DND-41 (cell line): ENCODE data around the gene NYAP2.

Source experiments
- ATAC-seq: fragments of 200-7000 bp; cut with Tn5 transposase; 3 replicates; pipeline ENCODE4 v1.9.1; 2021; ENCODE audit warnings: low read depth; ENCODE audit not compliant: insufficient read depth
- DNase-seq: peaks from one replicate; pipeline ENCODE4 v3.0.0-alpha.2; 2020
- H2AFZ ChIP-seq: 2 replicates; pipeline ENCODE4 v1.6.0; 2012; ENCODE audit warnings: low read depth, low read length
- H3K27ac ChIP-seq: 2 replicates; pipeline ENCODE4 v1.5.1; 2012; ENCODE audit warnings: low read length, inconsistent platforms
- H3K27me3 ChIP-seq: fragments of 200-600 bp; sonication (generic); 2 replicates; pipeline ENCODE4 v1.6.0; 2012; ENCODE audit warnings: low read length, mild to moderate bottlenecking, inconsistent platforms; ENCODE audit not compliant: insufficient read depth, poor library complexity
- H3K36me3 ChIP-seq: 2 replicates; pipeline ENCODE4 v1.5.1; 2012; ENCODE audit warnings: low read length, inconsistent platforms; ENCODE audit not compliant: insufficient read depth
- H3K4me1 ChIP-seq: 2 replicates; pipeline ENCODE4 v1.5.1; 2012; ENCODE audit warnings: mild to moderate bottlenecking, low read length; ENCODE audit not compliant: insufficient read depth
- H3K4me2 ChIP-seq: 2 replicates; pipeline ENCODE4 v1.6.0; 2012; ENCODE audit warnings: mild to moderate bottlenecking, moderate library complexity, low read length, inconsistent platforms; ENCODE audit not compliant: insufficient read depth
- H3K4me3 ChIP-seq, 2 experiments: fragments of 200-600 bp in 1 of 2; shearing (Covaris generic) in 1 of 2; 2 replicates each; pipeline ENCODE4 v1.5.1; 2012 to 2016; ENCODE audit warnings: inconsistent platforms in 2 of 2, low read length in 2 of 2, mild to moderate bottlenecking in 2 of 2, low read depth in 1 of 2, moderate library complexity in 1 of 2
- H3K79me2 ChIP-seq: 2 replicates; pipeline ENCODE4 v1.6.0; 2012; ENCODE audit warnings: low read length, inconsistent platforms; ENCODE audit not compliant: insufficient read depth
- H3K9ac ChIP-seq: 2 replicates; pipeline ENCODE4 v1.6.0; 2012; ENCODE audit warnings: low read depth, mild to moderate bottlenecking, inconsistent platforms, low read length, moderate library complexity
- H3K9me3 ChIP-seq: 2 replicates; pipeline ENCODE4 v1.5.1; 2012; ENCODE audit warnings: low read length, moderate library complexity, mild to moderate bottlenecking, inconsistent platforms; ENCODE audit not compliant: insufficient read depth, severe bottlenecking
- H4K20me1 ChIP-seq: 2 replicates; pipeline ENCODE4 v1.6.0; 2012; ENCODE audit warnings: low read length; ENCODE audit not compliant: insufficient read depth
- EZH2 ChIP-seq: IDR thresholded peaks from 3 replicates; pipeline ENCODE4 v1.6.1; 2012; ENCODE audit warnings: borderline replicate concordance, low read depth, mild to moderate bottlenecking, moderate library complexity, low read length, inconsistent platforms; ENCODE audit not compliant: severe bottlenecking
- TF ChIP-seq, protein P1 (sequence below): IDR thresholded peaks from 2 replicates; pipeline ENCODE4 v1.5.1; 2012; ENCODE audit warnings: borderline replicate concordance, low read length, moderate library complexity, mild to moderate bottlenecking; ENCODE audit not compliant: poor library complexity, severe bottlenecking; ENCODE audit errors: extremely low read depth

The NYAP2 gene

GRCh38 chr2:225678792-225679191 is 279.3 kb downstream of the NYAP2 start:
- no peaks in the 10 kb centered on the region for H3K79me2 ChIP-seq
- no peak for DNase-seq

GRCh38 chr2:225683258-225683657 is 283.7 kb downstream of the NYAP2 start:
- Histone ChIP-seq H3K9ac (no peak overlapping the region), H3K4me1 (no peaks in the 10 kb centered on the region)

More at GRCh38 chr2:225678792-225679191, 279.3 kb downstream of the NYAP2 start:
- H3K9me3 ChIP-seq = no peaks in the 10 kb centered on the region
- H3K27ac ChIP-seq = no peak overlapping the region
- H3K4me2 ChIP-seq = no peak overlapping the region
- no peaks in the 10 kb centered on the region for H4K20me1 ChIP-seq
- ATAC-seq = no peak
- H2AFZ ChIP-seq = no peak overlapping the region
- no peaks in the 10 kb centered on the region for H3K36me3 ChIP-seq
- H3K4me3 ChIP-seq = no peak overlapping the region
- H3K9ac ChIP-seq = no peak overlapping the region
- H3K4me1 ChIP-seq = no peaks in the 10 kb centered on the region
- TF ChIP-seq, protein P1, sequence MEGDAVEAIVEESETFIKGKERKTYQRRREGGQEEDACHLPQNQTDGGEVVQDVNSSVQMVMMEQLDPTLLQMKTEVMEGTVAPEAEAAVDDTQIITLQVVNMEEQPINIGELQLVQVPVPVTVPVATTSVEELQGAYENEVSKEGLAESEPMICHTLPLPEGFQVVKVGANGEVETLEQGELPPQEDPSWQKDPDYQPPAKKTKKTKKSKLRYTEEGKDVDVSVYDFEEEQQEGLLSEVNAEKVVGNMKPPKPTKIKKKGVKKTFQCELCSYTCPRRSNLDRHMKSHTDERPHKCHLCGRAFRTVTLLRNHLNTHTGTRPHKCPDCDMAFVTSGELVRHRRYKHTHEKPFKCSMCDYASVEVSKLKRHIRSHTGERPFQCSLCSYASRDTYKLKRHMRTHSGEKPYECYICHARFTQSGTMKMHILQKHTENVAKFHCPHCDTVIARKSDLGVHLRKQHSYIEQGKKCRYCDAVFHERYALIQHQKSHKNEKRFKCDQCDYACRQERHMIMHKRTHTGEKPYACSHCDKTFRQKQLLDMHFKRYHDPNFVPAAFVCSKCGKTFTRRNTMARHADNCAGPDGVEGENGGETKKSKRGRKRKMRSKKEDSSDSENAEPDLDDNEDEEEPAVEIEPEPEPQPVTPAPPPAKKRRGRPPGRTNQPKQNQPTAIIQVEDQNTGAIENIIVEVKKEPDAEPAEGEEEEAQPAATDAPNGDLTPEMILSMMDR = no peak
- no peaks in the 10 kb centered on the region for H3K27me3 ChIP-seq

DNA sequence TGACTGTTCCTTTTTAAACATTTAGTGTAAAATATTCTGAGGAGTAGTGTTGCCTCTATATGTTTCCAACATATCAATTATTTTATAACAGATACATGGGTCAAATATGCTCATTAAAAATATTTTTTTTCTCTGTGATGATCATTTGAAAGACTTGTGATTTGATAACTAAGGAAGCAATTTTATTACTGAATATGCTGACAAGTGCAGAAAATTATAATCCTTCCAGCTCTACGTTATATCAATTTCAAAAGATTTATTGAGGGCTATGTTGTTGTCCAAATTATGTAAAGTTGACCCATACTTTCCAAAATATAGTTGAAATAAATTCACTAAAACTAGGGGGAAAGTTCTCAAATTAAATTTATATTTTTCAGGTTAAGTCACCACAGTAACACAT is 290.6 kb downstream of the NYAP2 start:
- Histone ChIP-seq H3K9me3 (no peaks in the 10 kb centered on the region), H3K9ac (no peak overlapping the region), H3K79me2 (no peaks in the 10 kb centered on the region), H3K4me2 (no peak overlapping the region), H3K36me3 (no peaks in the 10 kb centered on the region), H3K27me3 (no peaks in the 10 kb centered on the region), H3K27ac (no peak overlapping the region), H4K20me1 (no peaks in the 10 kb centered on the region), H3K4me3 (no peak overlapping the region), H2AFZ (no peak overlapping the region), H3K4me1 (no peaks in the 10 kb centered on the region)
- DNase-seq (no peak), ATAC-seq (no peak)
- TF ChIP-seq, protein P1 = no peak
- no peak for TF ChIP-seq EZH2

More at GRCh38 chr2:225683258-225683657, 283.7 kb downstream of the NYAP2 start:
- TF ChIP-seq, protein P1 = no peak
- TF ChIP-seq EZH2 = no peak
- H3K4me2 ChIP-seq = no peak overlapping the region
- H3K36me3 ChIP-seq = no peaks in the 10 kb centered on the region
- ATAC-seq (no peak), DNase-seq (no peak)
- H3K27me3 ChIP-seq = no peaks in the 10 kb centered on the region
- no peaks in the 10 kb centered on the region for H3K9me3 ChIP-seq
- no peaks in the 10 kb centered on the region for H4K20me1 ChIP-seq
- H2AFZ ChIP-seq = no peak overlapping the region
- no peak overlapping the region for H3K27ac ChIP-seq
- no peaks in the 10 kb centered on the region for H3K79me2 ChIP-seq
- H3K4me3 ChIP-seq = no peak overlapping the region

GRCh38 chr2:225691711-225692110 is 292.2 kb downstream of the NYAP2 start:
- Histone ChIP-seq H3K9me3 (no peaks in the 10 kb centered on the region), H3K4me1 (no peaks in the 10 kb centered on the region), H3K4me2 (no peak overlapping the region), H4K20me1 (no peaks in the 10 kb centered on the region), H3K4me3 (no peak overlapping the region), H3K27me3 (no peaks in the 10 kb centered on the region), H3K36me3 (no peaks in the 10 kb centered on the region), H3K27ac (no peak overlapping the region), H3K9ac (no peak overlapping the region), H3K79me2 (no peaks in the 10 kb centered on the region), H2AFZ (no peak overlapping the region)
- TF ChIP-seq, protein P1 = no peak
- TF ChIP-seq EZH2 = no peak
- DNase-seq = no peak
- ATAC-seq = no peak
